Progenitor cell of endocrine pancreas (in vitro differentiated cells): Measurements from ENCODE around the gene OR2T5. TPM values are rescaled to one million over a fixed set of nuclear protein-coding genes. Genes with fewer than 3 reads are reported as not detected.
"Not testable (repeated sequence)": the region's sequence is repeated elsewhere in the genome, so short reads cannot be mapped to it uniquely, and the experiment has no call there.

Experiments
- DNase-seq: peaks from one replicate; pipeline ENCODE4 v3.0.0; 2021; ENCODE audit warnings: low spot score; ENCODE audit not compliant: unreplicated experiment
- H3K27ac Mint-ChIP-seq: 2 replicates; pipeline ENCODE4 v1.8.0; 2021; ENCODE audit warnings: mild to moderate bottlenecking, moderate library complexity, mixed read lengths
- H3K27me3 Mint-ChIP-seq: 2 replicates; pipeline ENCODE4 v1.8.0; 2021; ENCODE audit warnings: mixed read lengths
- H3K36me3 Mint-ChIP-seq: 2 replicates; pipeline ENCODE4 v1.8.0; 2022; ENCODE audit warnings: mixed read lengths; ENCODE audit not compliant: insufficient read depth
- H3K4me1 Mint-ChIP-seq: 2 replicates; pipeline ENCODE4 v1.8.0; 2021; ENCODE audit warnings: low read depth, mixed read lengths
- H3K4me3 Mint-ChIP-seq: 2 replicates; pipeline ENCODE4 v1.8.0; 2021; ENCODE audit warnings: low read depth, mild to moderate bottlenecking, moderate library complexity, mixed read lengths
- H3K9me3 Mint-ChIP-seq: 2 replicates; pipeline ENCODE4 v1.8.0; 2021; ENCODE audit warnings: low read depth, mixed read lengths
- long read RNA-seq: library from polyadenylated mRNA; unstranded; transcript quantifications from one replicate; pipeline ENCODE4 v2.0.0, GENCODE V29; 2020
- total RNA-seq: library from RNA; stranded (reverse); gene quantifications from 2 replicates; pipeline ENCODE4 v1.2.1, GENCODE V29; 2021

The OR2T5 gene
- total RNA-seq: not detected in 2 replicates
- long read RNA-seq: 0 reads

GRCh38 chr1:248488289-248488688 lies at the start of gene OR2T5:
OR2T5 (plus strand) TSS chr1:248488589; CDS start chr1:248488589, 0 bp downstream.
- H3K27me3 Mint-ChIP-seq, H3K36me3 Mint-ChIP-seq, DNase-seq, H3K27ac Mint-ChIP-seq, H3K9me3 Mint-ChIP-seq, H3K4me1 Mint-ChIP-seq, H3K4me3 Mint-ChIP-seq: not testable (repeated sequence)

GRCh38 chr1:248438668-248439067 lies 49.7 kb upstream of the OR2T5 start:
- not testable (repeated sequence) for H3K4me3 Mint-ChIP-seq, H3K27me3 Mint-ChIP-seq, H3K36me3 Mint-ChIP-seq, H3K27ac Mint-ChIP-seq, DNase-seq, H3K4me1 Mint-ChIP-seq
- peaks cover 14% of the 10 kb centered on the region for H3K9me3 Mint-ChIP-seq

GRCh38 chr1:248439283-248439682 lies 49.1 kb upstream of the OR2T5 start:
- not testable (repeated sequence) for H3K4me3 Mint-ChIP-seq, H3K27me3 Mint-ChIP-seq, H3K4me1 Mint-ChIP-seq, H3K27ac Mint-ChIP-seq, H3K36me3 Mint-ChIP-seq, DNase-seq
- peaks cover 16% of the 10 kb centered on the region for H3K9me3 Mint-ChIP-seq

- DNase-seq, H3K4me1 Mint-ChIP-seq, H3K27me3 Mint-ChIP-seq, H3K27ac Mint-ChIP-seq, H3K36me3 Mint-ChIP-seq, H3K4me3 Mint-ChIP-seq: not testable (repeated sequence)
- peaks cover 31% of the 10 kb centered on the region for H3K9me3 Mint-ChIP-seq
These were observed 45.7 kb upstream of the OR2T5 start for GRCh38 chr1:248442500-248443277.

- not testable (repeated sequence) for H3K36me3 Mint-ChIP-seq, H3K4me1 Mint-ChIP-seq, H3K27me3 Mint-ChIP-seq, H3K4me3 Mint-ChIP-seq, H3K27ac Mint-ChIP-seq, DNase-seq
- peaks cover 27% of the 10 kb centered on the region for H3K9me3 Mint-ChIP-seq
These were observed 43.8 kb upstream of the OR2T5 start for GRCh38 chr1:248444603-248445002.

- not testable (repeated sequence) for H3K27me3 Mint-ChIP-seq, H3K36me3 Mint-ChIP-seq, DNase-seq, H3K4me1 Mint-ChIP-seq, H3K27ac Mint-ChIP-seq, H3K4me3 Mint-ChIP-seq
- H3K9me3 Mint-ChIP-seq: peaks cover 25% of the 10 kb centered on the region
These were observed 43.0 kb upstream of the OR2T5 start, which contains the start of gene OR2T2 for GRCh38 chr1:248445399-248445798. OR2T2 (plus strand) TSS chr1:248445637; CDS start chr1:248452798, 7,161 bp downstream.

GRCh38 chr1:248448409-248449074 lies 39.8 kb upstream of the OR2T5 start:
- not testable (repeated sequence) for H3K27ac Mint-ChIP-seq, H3K27me3 Mint-ChIP-seq, DNase-seq, H3K4me1 Mint-ChIP-seq, H3K36me3 Mint-ChIP-seq, H3K4me3 Mint-ChIP-seq
- H3K9me3 Mint-ChIP-seq: peaks cover 26% of the 10 kb centered on the region

GRCh38 chr1:248449821-248450465 lies 38.4 kb upstream of the OR2T5 start:
- H3K4me1 Mint-ChIP-seq, H3K4me3 Mint-ChIP-seq, H3K27me3 Mint-ChIP-seq, DNase-seq, H3K27ac Mint-ChIP-seq, H3K36me3 Mint-ChIP-seq: not testable (repeated sequence)
- H3K9me3 Mint-ChIP-seq: peaks cover 19% of the 10 kb centered on the region

- H3K4me3 Mint-ChIP-seq, H3K27me3 Mint-ChIP-seq, DNase-seq, H3K27ac Mint-ChIP-seq, H3K36me3 Mint-ChIP-seq, H3K4me1 Mint-ChIP-seq: not testable (repeated sequence)
- H3K9me3 Mint-ChIP-seq: peaks cover 16% of the 10 kb centered on the region
These were observed 37.8 kb upstream of the OR2T5 start for GRCh38 chr1:248450466-248451145.

GRCh38 chr1:248453619-248454018 lies 34.8 kb upstream of the OR2T5 start:
- not testable (repeated sequence) for H3K9me3 Mint-ChIP-seq, H3K36me3 Mint-ChIP-seq, H3K4me3 Mint-ChIP-seq, H3K27ac Mint-ChIP-seq, DNase-seq, H3K27me3 Mint-ChIP-seq, H3K4me1 Mint-ChIP-seq

- peaks cover 17% of the 10 kb centered on the region for H3K9me3 Mint-ChIP-seq
- not testable (repeated sequence) for H3K4me3 Mint-ChIP-seq, H3K27ac Mint-ChIP-seq, H3K27me3 Mint-ChIP-seq, H3K4me1 Mint-ChIP-seq, H3K36me3 Mint-ChIP-seq, DNase-seq
These were observed 33.3 kb upstream of the OR2T5 start for GRCh38 chr1:248455045-248455444.

GRCh38 chr1:248456635-248457034 lies 31.8 kb upstream of the OR2T5 start:
- H3K27ac Mint-ChIP-seq, H3K36me3 Mint-ChIP-seq: not testable (repeated sequence)

More at GRCh38 chr1:248456635-248457034, 31.8 kb upstream of the OR2T5 start:
- peaks cover 27% of the 10 kb centered on the region for H3K9me3 Mint-ChIP-seq
- DNase-seq, H3K4me1 Mint-ChIP-seq, H3K27me3 Mint-ChIP-seq, H3K4me3 Mint-ChIP-seq: not testable (repeated sequence)
